SK-N-SH (cell line): ENCODE data around the gene PAK1. TPM values are rescaled to one million over a fixed set of nuclear protein-coding genes. Genes with fewer than 3 reads are reported as not detected.

ENCODE experiments used
- CTCF ChIA-PET: fragments of 300-600, 350-600 bp; formaldehyde crosslinking; extraction: SDS; loops from one replicate; lab custom pipeline; 2021; lab: Yijun Ruan, JAX
- POLR2A ChIA-PET: fragments of 350-600 bp; sonication (Branson Sonifier 250); formaldehyde crosslinking; extraction: SDS; loops from one replicate; lab custom pipeline; 2020; ENCODE audit warnings: antibody characterized with exemption, inconsistent platforms; lab: Yijun Ruan, JAX
- DNase-seq: peaks from one replicate; pipeline ENCODE4 v3.0.0; 2012
- H2AFZ ChIP-seq: fragments of 200-600 bp; sonication (generic); 2 replicates; pipeline ENCODE4 v1.8.1; 2016; ENCODE audit warnings: antibody characterized with exemption, mild to moderate bottlenecking, low read depth
- H3F3A ChIP-seq: fragments of 200-600 bp; sonication (generic); replicated peaks from 2 replicates; pipeline ENCODE3; 2016; ENCODE audit warnings: antibody characterized with exemption, mild to moderate bottlenecking; ENCODE audit not compliant: insufficient read depth
- H3K27ac ChIP-seq, 2 experiments: fragments of 200-500 bp in 1 of 2; fragments of 200-600 bp in 1 of 2; sonication (Bioruptor generic) in 1 of 2; sonication (generic), shearing (Covaris generic) in 1 of 2; 2 replicates each; pipeline versions ENCODE4 v1.5.1 to v1.6.1; 2014 to 2016; ENCODE audit warnings: low read depth in 2 of 2, inconsistent platforms in 1 of 2, low read length in 1 of 2, mild to moderate bottlenecking in 1 of 2, mixed read lengths in 1 of 2
- H3K27me3 ChIP-seq: fragments of 200-600 bp; sonication (generic), shearing (Covaris generic); 2 replicates; pipeline ENCODE4 v1.6.1; 2016; ENCODE audit warnings: mixed run types; ENCODE audit not compliant: insufficient read depth
- H3K36me3 ChIP-seq, 2 experiments: fragments of 200-500 bp in 1 of 2; fragments of 200-600 bp in 1 of 2; sonication (Bioruptor generic) in 1 of 2; sonication (generic) in 1 of 2; replicated peaks in 1 of 2; 2 replicates each; pipeline versions ENCODE3 to v1.5.1; 2014 to 2016; ENCODE audit warnings: low read length in 1 of 2, mild to moderate bottlenecking in 1 of 2; ENCODE audit not compliant: insufficient read depth in 2 of 2, control insufficient read depth in 1 of 2
- H3K4me1 ChIP-seq, 2 experiments: fragments of 200-500 bp in 1 of 2; fragments of 200-600 bp in 1 of 2; sonication (Bioruptor generic) in 1 of 2; sonication (generic), shearing (Covaris generic) in 1 of 2; 2 replicates each; pipeline versions ENCODE4 v1.5.1 to v1.6.1; 2014 to 2016; ENCODE audit warnings: low read depth in 1 of 2, low read length in 1 of 2, mixed run types in 1 of 2; ENCODE audit not compliant: insufficient read depth in 2 of 2, control insufficient read depth in 1 of 2
- H3K4me2 ChIP-seq: fragments of 200-600 bp; sonication (generic), shearing (Covaris generic); 2 replicates; pipeline ENCODE4 v1.6.1; 2017; ENCODE audit warnings: mixed run types
- H3K4me3 ChIP-seq, 2 experiments: fragments of 200-500 bp in 1 of 2; fragments of 200-600 bp in 1 of 2; sonication (Bioruptor generic) in 1 of 2; sonication (generic), shearing (Covaris generic) in 1 of 2; 2 replicates each; pipeline versions ENCODE4 v1.5.1 to v1.8.1; 2014 to 2016; ENCODE audit warnings: low read depth in 2 of 2, inconsistent platforms in 1 of 2, low read length in 1 of 2, mild to moderate bottlenecking in 1 of 2, mixed read lengths in 1 of 2, moderate library complexity in 1 of 2
- H3K79me2 ChIP-seq: fragments of 200-600 bp; sonication (generic); 2 replicates; pipeline ENCODE4 v1.8.1; 2017; ENCODE audit warnings: mild to moderate bottlenecking; ENCODE audit not compliant: insufficient read depth
- H3K9ac ChIP-seq: fragments of 200-600 bp; sonication (generic); 2 replicates; pipeline ENCODE4 v1.6.1; 2017; ENCODE audit warnings: mixed run types
- H3K9me2 ChIP-seq: fragments of 200-600 bp; sonication (generic); 2 replicates; pipeline ENCODE4 v1.6.1; 2017; ENCODE audit warnings: mixed run types
- H3K9me3 ChIP-seq: fragments of 200-600 bp; sonication (generic); 2 replicates; pipeline ENCODE4 v1.6.1; 2017; ENCODE audit warnings: mixed run types, mild to moderate bottlenecking, moderate library complexity
- H4K20me1 ChIP-seq: fragments of 200-600 bp; sonication (generic); 2 replicates; pipeline ENCODE4 v1.6.1; 2017; ENCODE audit warnings: mild to moderate bottlenecking, mixed run types; ENCODE audit not compliant: insufficient read depth
- CHD2 ChIP-seq: fragments of 150-350 bp; IDR thresholded peaks from 2 replicates; pipeline ENCODE4 v1.6.1; 2018; ENCODE audit warnings: low read length; ENCODE audit not compliant: partially characterized antibody
- ELF1 ChIP-seq: IDR thresholded peaks from 2 replicates; pipeline ENCODE4 v1.4.0; 2012
- EZH2phosphoT487 ChIP-seq: fragments of 200-600 bp; sonication (generic); IDR thresholded peaks from 2 replicates; pipeline ENCODE4 v1.6.1; 2017; ENCODE audit warnings: low read depth, mixed run types, mild to moderate bottlenecking, antibody characterized with exemption, moderate library complexity, borderline replicate concordance
- FOXM1 ChIP-seq: IDR thresholded peaks from 2 replicates; pipeline ENCODE4 v1.4.0; 2012; ENCODE audit warnings: low read depth, mild to moderate bottlenecking
- GABPA ChIP-seq: IDR thresholded peaks from 2 replicates; pipeline ENCODE4 v1.4.0; 2012; ENCODE audit warnings: low read depth, mild to moderate bottlenecking
- GATA2 ChIP-seq: sonication (generic); formaldehyde crosslinking; IDR thresholded peaks from 2 replicates; pipeline ENCODE4 v1.5.0; 2020; ENCODE audit warnings: mild to moderate bottlenecking, missing genetic modification reagents
- JUND ChIP-seq: IDR thresholded peaks from 2 replicates; pipeline ENCODE4 v1.4.0; 2012
- MEF2A ChIP-seq: IDR thresholded peaks from 2 replicates; pipeline ENCODE4 v1.4.0; 2012; ENCODE audit warnings: low read depth, borderline replicate concordance
- MXI1 ChIP-seq: IDR thresholded peaks from 2 replicates; pipeline ENCODE4 v1.6.1; 2012; ENCODE audit warnings: mild to moderate bottlenecking, low read depth, low read length, improper control_type of control experiment
- NFIC ChIP-seq: IDR thresholded peaks from 2 replicates; pipeline ENCODE4 v1.4.0; 2012; ENCODE audit warnings: borderline replicate concordance
- NRF1 ChIP-seq: IDR thresholded peaks from 2 replicates; pipeline ENCODE4 v1.6.1; 2012; ENCODE audit warnings: low read depth, mild to moderate bottlenecking, low read length
- RAD21 ChIP-seq: IDR thresholded peaks from 2 replicates; pipeline ENCODE4 v1.6.1; 2012; ENCODE audit warnings: mild to moderate bottlenecking, low read length
- RCOR1 ChIP-seq: fragments of 150-350 bp; IDR thresholded peaks from 2 replicates; pipeline ENCODE4 v1.6.1; 2017; ENCODE audit warnings: antibody characterized with exemption, low read length
- REST ChIP-seq: IDR thresholded peaks from 2 replicates; pipeline ENCODE4 v1.6.1; 2012; ENCODE audit warnings: mild to moderate bottlenecking, low read depth, low read length, moderate library complexity
- RFX5 ChIP-seq: IDR thresholded peaks from 2 replicates; pipeline ENCODE4 v1.6.1; 2012; ENCODE audit warnings: mild to moderate bottlenecking, improper control_type of control experiment, low read length
- RXRA ChIP-seq: IDR thresholded peaks from 2 replicates; pipeline ENCODE4 v1.4.0; 2012; ENCODE audit warnings: low read depth, mild to moderate bottlenecking, borderline replicate concordance
- SIN3A ChIP-seq: IDR thresholded peaks from 2 replicates; pipeline ENCODE4 v1.6.1; 2012; ENCODE audit warnings: low read depth, mild to moderate bottlenecking, low read length, moderate library complexity, borderline replicate concordance
- TCF12 ChIP-seq: IDR thresholded peaks from 2 replicates; pipeline ENCODE4 v1.4.0; 2012
- TEAD4 ChIP-seq: IDR thresholded peaks from 2 replicates; pipeline ENCODE4 v1.4.0; 2012; ENCODE audit warnings: mild to moderate bottlenecking, borderline replicate concordance; ENCODE audit not compliant: insufficient read depth
- USF2 ChIP-seq: fragments of 150-350 bp; IDR thresholded peaks from 2 replicates; pipeline ENCODE4 v1.6.1; 2017; ENCODE audit warnings: antibody characterized with exemption, low read length, low read depth, borderline replicate concordance
- ZBTB33 ChIP-seq: IDR thresholded peaks from 2 replicates; pipeline ENCODE4 v1.4.0; 2012; ENCODE audit warnings: low read depth, borderline replicate concordance
- WGBS: methylation state at CpG from one replicate; pipeline ENCODE4 v1.1.6; 2017; ENCODE audit warnings: low lambda C conversion rate; 5-methylcytosine and 5-hydroxymethylcytosine counted together
- polyA plus RNA-seq, 3 experiments: library from polyadenylated mRNA; depleted of rRNA; stranded (reverse); fragments of >200 nt; gene quantifications; 2 replicates each; pipeline ENCODE4 v1.2.3, GENCODE V29; 2012
- TF ChIP-seq, protein P1 (sequence below): fragments of 200-600 bp; sonication (generic); IDR thresholded peaks from 2 replicates; pipeline ENCODE4 v1.6.1; 2017; ENCODE audit warnings: antibody characterized with exemption, mild to moderate bottlenecking, moderate library complexity

PAK1 gene
- polyA plus RNA-seq, 1 of the 3 experiments (the other 2 are of a cell fraction), result 17.9 TPM

- no peak for TF ChIP-seq ZBTB33
- TF ChIP-seq RCOR1, result no peak
- TF ChIP-seq RFX5, result no peak
- no peak for TF ChIP-seq GATA2 (CRISPR knock-in tag)
- no peak for TF ChIP-seq MXI1
- TF ChIP-seq EZH2phosphoT487, result no peak
- no peak for TF ChIP-seq TCF12
- no peak for TF ChIP-seq NRF1
These were observed 99.8 kb downstream of the PAK1 start (continued) for GRCh38 chr11:77374108-77374507.

DNA sequence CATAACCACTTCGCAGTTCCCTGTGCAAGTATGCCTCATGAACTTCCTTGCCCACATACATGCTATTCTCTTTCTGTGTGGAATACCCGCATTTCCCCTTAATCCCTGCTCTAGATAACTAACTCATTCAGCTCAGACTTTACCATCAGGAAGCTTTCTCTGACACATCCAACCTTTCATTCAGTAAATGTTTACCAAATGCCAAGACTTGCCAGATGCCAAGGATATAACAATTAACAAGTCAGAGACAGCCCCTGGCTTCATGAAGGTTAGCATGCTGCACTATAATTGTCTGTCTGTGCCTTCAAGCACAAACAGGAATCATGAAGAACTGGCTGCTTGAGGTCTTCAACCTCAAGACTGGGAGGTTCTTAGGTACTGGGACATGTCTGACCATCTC is 101.2 kb downstream of the PAK1 start:
- no peak overlapping the region for H3K4me3 ChIP-seq
- H4K20me1 ChIP-seq, result no peaks in the 10 kb centered on the region
- H3K4me2 ChIP-seq, result no peak overlapping the region
- no peaks in the 10 kb centered on the region for H3K27me3 ChIP-seq
- 95% methylated on average over 2 of the region's 2 CpGs for WGBS
- TF ChIP-seq SIN3A, result no peak
- no peak for TF ChIP-seq NFIC
- no peak for TF ChIP-seq RFX5
- TF ChIP-seq GATA2 (CRISPR knock-in tag), result no peak
- TF ChIP-seq, protein P1, sequence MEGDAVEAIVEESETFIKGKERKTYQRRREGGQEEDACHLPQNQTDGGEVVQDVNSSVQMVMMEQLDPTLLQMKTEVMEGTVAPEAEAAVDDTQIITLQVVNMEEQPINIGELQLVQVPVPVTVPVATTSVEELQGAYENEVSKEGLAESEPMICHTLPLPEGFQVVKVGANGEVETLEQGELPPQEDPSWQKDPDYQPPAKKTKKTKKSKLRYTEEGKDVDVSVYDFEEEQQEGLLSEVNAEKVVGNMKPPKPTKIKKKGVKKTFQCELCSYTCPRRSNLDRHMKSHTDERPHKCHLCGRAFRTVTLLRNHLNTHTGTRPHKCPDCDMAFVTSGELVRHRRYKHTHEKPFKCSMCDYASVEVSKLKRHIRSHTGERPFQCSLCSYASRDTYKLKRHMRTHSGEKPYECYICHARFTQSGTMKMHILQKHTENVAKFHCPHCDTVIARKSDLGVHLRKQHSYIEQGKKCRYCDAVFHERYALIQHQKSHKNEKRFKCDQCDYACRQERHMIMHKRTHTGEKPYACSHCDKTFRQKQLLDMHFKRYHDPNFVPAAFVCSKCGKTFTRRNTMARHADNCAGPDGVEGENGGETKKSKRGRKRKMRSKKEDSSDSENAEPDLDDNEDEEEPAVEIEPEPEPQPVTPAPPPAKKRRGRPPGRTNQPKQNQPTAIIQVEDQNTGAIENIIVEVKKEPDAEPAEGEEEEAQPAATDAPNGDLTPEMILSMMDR, result no peak
- no peak for TF ChIP-seq ELF1
- TF ChIP-seq CHD2, result no peak
- no peak for TF ChIP-seq RAD21
- TF ChIP-seq RXRA, result no peak
- TF ChIP-seq GABPA, result no peak
- no peak for TF ChIP-seq MEF2A
- no peak for TF ChIP-seq NRF1
- no peak for TF ChIP-seq USF2
- TF ChIP-seq JUND, result no peak
- no peak for TF ChIP-seq FOXM1
- no peak for TF ChIP-seq TEAD4
- TF ChIP-seq REST, result no peak
- TF ChIP-seq MXI1, result no peak
- no peak for TF ChIP-seq EZH2phosphoT487
- no peaks in the 10 kb centered on the region for H3K9me3 ChIP-seq
- no peaks in the 10 kb centered on the region for H3K9me2 ChIP-seq
- no peaks in the 10 kb centered on the region for H3K36me3 ChIP-seq
- ChIA-PET POLR2A (no interaction called here), CTCF (no interaction called here)
- H3F3A ChIP-seq, result peaks cover 24% of the 10 kb centered on the region
- H3K79me2 ChIP-seq, result no peaks in the 10 kb centered on the region
- DNase-seq, result no peak
- H3K4me1 ChIP-seq, result peaks cover 0 to 19% of the 10 kb centered on the region in 2 experiments; a peak in 1 of 4 replicates
- no peak overlapping the region for H2AFZ ChIP-seq
- H3K27ac ChIP-seq, result no peak overlapping the region
- H3K9ac ChIP-seq, result no peak overlapping the region
